Measurements from ENCODE around the gene CALB2.

- no peak for TF ChIP-seq POLR2AphosphoS5 (IDR thresholded peaks at IDR 0.05; ENCODE audit: low read depth, low read length)
- TF ChIP-seq POLR2A (IDR thresholded peaks at IDR 0.05; ENCODE audit: low read depth, low read length) = no peak
These were observed 49.2 kb downstream of the CALB2 start for GRCh38 chr16:71407731-71408130.

Measured in GM12892 (cell line).